ENCODE measurements around the gene SLCO3A1.

The SLCO3A1 gene

DNA sequence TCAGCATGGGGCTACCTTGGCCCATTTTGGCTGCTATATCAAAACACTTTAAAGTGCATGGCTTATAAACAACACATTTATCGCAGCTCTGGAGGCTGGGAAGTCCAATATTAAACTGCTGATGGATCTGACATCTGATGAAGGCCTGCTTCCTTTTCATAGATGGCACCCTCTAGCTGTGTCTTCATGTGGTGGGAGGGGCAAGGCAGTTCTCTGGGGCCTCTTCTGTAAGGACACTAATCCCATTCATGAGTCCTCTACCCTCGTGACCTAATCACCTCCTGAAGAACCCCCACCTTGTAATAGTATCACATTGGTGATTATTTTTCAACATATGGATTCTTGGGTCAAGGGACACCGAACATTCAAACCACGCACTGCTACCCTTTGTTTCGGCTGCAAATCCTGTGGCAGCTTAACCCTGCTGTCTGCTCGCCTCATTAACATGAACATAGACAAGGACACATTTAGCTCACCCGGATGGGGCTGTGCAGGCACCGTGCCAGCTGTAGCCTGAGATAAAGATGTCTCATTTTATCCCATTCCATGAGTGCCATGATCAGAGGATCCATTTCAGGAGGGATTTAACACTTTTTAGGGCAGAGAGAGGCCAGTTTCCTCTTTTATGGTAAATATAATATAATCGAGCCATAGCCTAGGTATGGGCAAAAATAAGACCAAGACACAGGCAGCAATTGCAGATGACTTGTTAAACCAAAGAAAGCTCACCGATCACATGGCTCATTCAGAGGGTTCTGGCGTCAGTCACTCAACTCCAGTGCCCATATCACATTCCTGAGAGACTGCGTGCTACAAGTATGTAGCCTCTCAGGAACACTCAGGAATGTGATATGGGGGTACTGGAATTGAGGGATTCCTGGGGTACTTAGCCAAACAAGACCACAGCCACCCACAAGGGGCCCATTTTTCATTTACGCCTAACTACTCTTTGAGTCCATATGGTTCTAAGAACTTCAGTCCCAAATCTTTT is 289.0 kb downstream of the SLCO3A1 start:
- Histone ChIP-seq H3K27ac (ENCODE audit: low read depth, low read length) (no peak overlapping the region), H3K9ac (ENCODE audit: low read length) (no peak overlapping the region), H4K5ac (ENCODE audit: low read length) (no peak overlapping the region), H3K4me1 (ENCODE audit: control insufficient read depth, low read depth, low read length) (no peaks in the 10 kb centered on the region), H3K79me1 (ENCODE audit: low read length) (no peaks in the 10 kb centered on the region), H2BK5ac (ENCODE audit: low read length) (no peak overlapping the region), H2AK5ac (ENCODE audit: low read length) (no peak overlapping the region), H3K27me3 (ENCODE audit: insufficient read depth, low read length, poor library complexity) (no peaks in the 10 kb centered on the region), H3K36me3 (ENCODE audit: control insufficient read depth, insufficient read depth, low read length) (no peaks in the 10 kb centered on the region), H2BK15ac (replicated peaks; ENCODE audit: low read depth) (no peak overlapping the region), H3K79me2 (ENCODE audit: control insufficient read depth, insufficient read depth, low read length) (no peaks in the 10 kb centered on the region), H3K4me2 (ENCODE audit: low read length) (no peak overlapping the region), H3K56ac (ENCODE audit: low read length) (no peak overlapping the region), H2BK120ac (ENCODE audit: low read depth, low read length) (no peak overlapping the region), H3K4me3 (ENCODE audit: low read length) (no peak overlapping the region), H3K4ac (ENCODE audit: low read depth, low read length) (no peak overlapping the region), H3K23ac (ENCODE audit: low read length) (no peak overlapping the region), H4K8ac (ENCODE audit: low read depth, low read length) (no peak overlapping the region), H3K18ac (ENCODE audit: low read length) (no peak overlapping the region)
- no peak for DNase-seq
- no CpG with 5 or more reads among the region's 13 CpGs for WGBS (ENCODE audit: extremely low coverage, insufficient coverage, low lambda C conversion rate)

GRCh38 chr15:92143765-92144164 is 290.3 kb downstream of the SLCO3A1 start:
- Histone ChIP-seq H2BK15ac (replicated peaks; ENCODE audit: low read depth) (no peak overlapping the region), H3K4me1 (ENCODE audit: control insufficient read depth, low read depth, low read length) (no peaks in the 10 kb centered on the region), H3K79me1 (ENCODE audit: low read length) (no peaks in the 10 kb centered on the region), H2BK120ac (ENCODE audit: low read depth, low read length) (no peak overlapping the region), H3K79me2 (ENCODE audit: control insufficient read depth, insufficient read depth, low read length) (no peaks in the 10 kb centered on the region), H3K9ac (ENCODE audit: low read length) (no peak overlapping the region), H3K56ac (ENCODE audit: low read length) (no peak overlapping the region), H4K8ac (ENCODE audit: low read depth, low read length) (no peak overlapping the region), H4K5ac (ENCODE audit: low read length) (no peak overlapping the region), H3K4me3 (ENCODE audit: low read length) (no peak overlapping the region), H3K27ac (ENCODE audit: low read depth, low read length) (no peak overlapping the region), H3K4ac (ENCODE audit: low read depth, low read length) (no peak overlapping the region), H3K27me3 (ENCODE audit: insufficient read depth, low read length, poor library complexity) (no peaks in the 10 kb centered on the region), H3K4me2 (ENCODE audit: low read length) (no peak overlapping the region), H2AK5ac (ENCODE audit: low read length) (no peak overlapping the region), H3K36me3 (ENCODE audit: control insufficient read depth, insufficient read depth, low read length) (no peaks in the 10 kb centered on the region), H3K18ac (ENCODE audit: low read length) (no peak overlapping the region), H3K23ac (ENCODE audit: low read length) (no peak overlapping the region), H2BK5ac (ENCODE audit: low read length) (no peak overlapping the region)
- DNase-seq, result no peak
- no CpG with 5 or more reads among the region's 16 CpGs for WGBS (ENCODE audit: extremely low coverage, insufficient coverage, low lambda C conversion rate)

- no peak overlapping the region for H3K56ac ChIP-seq (ENCODE audit: low read length)
- H3K79me2 ChIP-seq (ENCODE audit: control insufficient read depth, insufficient read depth, low read length), result no peaks in the 10 kb centered on the region
- H3K27ac ChIP-seq (ENCODE audit: low read depth, low read length), result no peak overlapping the region
- H3K23ac ChIP-seq (ENCODE audit: low read length), result no peak overlapping the region
- no peak overlapping the region for H3K4ac ChIP-seq (ENCODE audit: low read depth, low read length)
- no peak overlapping the region for H3K9ac ChIP-seq (ENCODE audit: low read length)
- no peak for DNase-seq
- no peaks in the 10 kb centered on the region for H3K79me1 ChIP-seq (ENCODE audit: low read length)
- H2AK5ac ChIP-seq (ENCODE audit: low read length), result no peak overlapping the region
- no peak overlapping the region for H3K4me3 ChIP-seq (ENCODE audit: low read length)
- no peaks in the 10 kb centered on the region for H3K4me1 ChIP-seq (ENCODE audit: control insufficient read depth, low read depth, low read length)
- no peak overlapping the region for H3K18ac ChIP-seq (ENCODE audit: low read length)
- no peaks in the 10 kb centered on the region for H3K27me3 ChIP-seq (ENCODE audit: insufficient read depth, low read length, poor library complexity)
- no peak overlapping the region for H2BK15ac ChIP-seq (replicated peaks; ENCODE audit: low read depth)
- H4K5ac ChIP-seq (ENCODE audit: low read length), result no peak overlapping the region
- H2BK120ac ChIP-seq (ENCODE audit: low read depth, low read length), result no peak overlapping the region
- H3K4me2 ChIP-seq (ENCODE audit: low read length), result no peak overlapping the region
- H2BK5ac ChIP-seq (ENCODE audit: low read length), result no peak overlapping the region
- no CpG with 5 or more reads among the region's 14 CpGs for WGBS (ENCODE audit: extremely low coverage, insufficient coverage, low lambda C conversion rate)
- H4K8ac ChIP-seq (ENCODE audit: low read depth, low read length), result no peak overlapping the region
- no peaks in the 10 kb centered on the region for H3K36me3 ChIP-seq (ENCODE audit: control insufficient read depth, insufficient read depth, low read length)
Observed at GRCh38 chr15:92146511-92147150, 293.1 kb downstream of the SLCO3A1 start.

DNA sequence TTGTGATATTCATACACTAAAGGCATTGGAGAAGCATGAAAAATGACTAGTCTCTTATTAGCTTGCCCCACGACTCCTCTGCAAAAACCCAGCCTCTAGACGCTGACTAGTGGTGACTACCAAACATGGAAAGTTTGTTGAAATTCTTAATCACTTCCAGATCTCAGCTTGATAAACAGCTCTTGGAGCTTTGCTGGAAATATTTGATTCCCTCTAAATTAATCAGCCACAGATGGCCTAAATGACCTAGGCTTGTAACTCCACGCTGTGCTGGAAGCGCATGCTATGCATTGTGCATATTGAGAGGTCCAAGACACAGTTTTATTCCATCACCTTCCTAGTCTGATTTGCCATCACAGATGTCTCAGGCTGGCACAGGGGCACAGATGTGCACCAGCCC is 295.5 kb downstream of the SLCO3A1 start:
- Histone ChIP-seq H3K4ac (ENCODE audit: low read depth, low read length) (no peak overlapping the region), H2AK5ac (ENCODE audit: low read length) (no peak overlapping the region), H3K4me1 (ENCODE audit: control insufficient read depth, low read depth, low read length) (no peaks in the 10 kb centered on the region), H3K4me3 (ENCODE audit: low read length) (no peak overlapping the region), H3K23ac (ENCODE audit: low read length) (no peak overlapping the region), H2BK5ac (ENCODE audit: low read length) (no peak overlapping the region), H4K5ac (ENCODE audit: low read length) (no peak overlapping the region), H2BK15ac (replicated peaks; ENCODE audit: low read depth) (no peak overlapping the region), H2BK120ac (ENCODE audit: low read depth, low read length) (no peak overlapping the region), H3K9ac (ENCODE audit: low read length) (no peak overlapping the region), H3K4me2 (ENCODE audit: low read length) (no peak overlapping the region), H3K79me2 (ENCODE audit: control insufficient read depth, insufficient read depth, low read length) (no peaks in the 10 kb centered on the region), H3K27me3 (ENCODE audit: insufficient read depth, low read length, poor library complexity) (no peaks in the 10 kb centered on the region), H3K18ac (ENCODE audit: low read length) (no peak overlapping the region), H3K79me1 (ENCODE audit: low read length) (no peaks in the 10 kb centered on the region), H3K27ac (ENCODE audit: low read depth, low read length) (no peak overlapping the region), H4K8ac (ENCODE audit: low read depth, low read length) (no peak overlapping the region), H3K36me3 (ENCODE audit: control insufficient read depth, insufficient read depth, low read length) (no peaks in the 10 kb centered on the region), H3K56ac (ENCODE audit: low read length) (no peak overlapping the region)
- DNase-seq, result no peak
- WGBS (ENCODE audit: extremely low coverage, insufficient coverage, low lambda C conversion rate), result no CpG with 5 or more reads among the region's 4 CpGs

DNA sequence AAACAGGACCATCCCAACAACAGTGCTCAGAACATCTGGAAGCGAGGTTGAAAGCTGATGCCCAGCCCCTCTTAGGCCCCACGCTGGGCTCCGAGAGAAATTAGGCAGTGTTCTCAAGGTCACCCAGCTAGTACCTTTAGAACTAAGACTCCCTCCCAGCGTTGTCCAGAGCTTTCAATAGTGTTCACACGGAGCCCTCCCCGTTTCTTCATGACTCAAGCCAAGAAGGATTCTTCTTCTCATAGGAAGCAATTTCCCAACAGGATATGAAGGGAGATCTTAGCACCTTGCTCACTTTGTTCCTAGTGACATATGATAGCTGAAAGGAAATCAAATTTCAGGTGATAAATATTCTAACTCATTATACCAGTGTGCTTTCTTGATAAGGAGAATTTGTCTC is 296.0 kb downstream of the SLCO3A1 start:
- Histone ChIP-seq H3K4me2 (ENCODE audit: low read length) (no peak overlapping the region), H3K56ac (ENCODE audit: low read length) (no peak overlapping the region), H3K4ac (ENCODE audit: low read depth, low read length) (no peak overlapping the region), H4K8ac (ENCODE audit: low read depth, low read length) (no peak overlapping the region), H3K36me3 (ENCODE audit: control insufficient read depth, insufficient read depth, low read length) (no peaks in the 10 kb centered on the region), H3K18ac (ENCODE audit: low read length) (no peak overlapping the region), H2AK5ac (ENCODE audit: low read length) (no peak overlapping the region), H4K5ac (ENCODE audit: low read length) (no peak overlapping the region), H3K79me1 (ENCODE audit: low read length) (no peaks in the 10 kb centered on the region), H3K4me1 (ENCODE audit: control insufficient read depth, low read depth, low read length) (no peaks in the 10 kb centered on the region), H3K27ac (ENCODE audit: low read depth, low read length) (no peak overlapping the region), H3K79me2 (ENCODE audit: control insufficient read depth, insufficient read depth, low read length) (no peaks in the 10 kb centered on the region), H3K9ac (ENCODE audit: low read length) (no peak overlapping the region), H3K27me3 (ENCODE audit: insufficient read depth, low read length, poor library complexity) (no peaks in the 10 kb centered on the region), H3K23ac (ENCODE audit: low read length) (no peak overlapping the region), H2BK120ac (ENCODE audit: low read depth, low read length) (no peak overlapping the region), H2BK15ac (replicated peaks; ENCODE audit: low read depth) (no peak overlapping the region), H3K4me3 (ENCODE audit: low read length) (no peak overlapping the region), H2BK5ac (ENCODE audit: low read length) (no peak overlapping the region)
- WGBS (ENCODE audit: extremely low coverage, insufficient coverage, low lambda C conversion rate), result no CpG with 5 or more reads among the region's 6 CpGs
- no peak for DNase-seq
